K562 (cell line): ENCODE measurements around the gene RTL5. TPM values are rescaled to one million over a fixed set of nuclear protein-coding genes. Genes with fewer than 3 reads are reported as not detected.

Experiments
- ATAC-seq: fragments of 200-7000 bp; cut with Tn5 transposase; 3 replicates; pipeline ENCODE4 v1.9.1; 2020; ENCODE audit warnings: moderate library complexity
- BruUV-seq: library from RNA; stranded (reverse); fragments of 400-500 nt; replicated peaks from 2 replicates; lab custom pipeline; 2021; lab: Mats Ljungman, UMichigan
- CTCF ChIA-PET: fragments of 300-600 bp; formaldehyde crosslinking; extraction: SDS; loops from one replicate; lab custom pipeline; 2021; ENCODE audit warnings: low intra/inter-chr PET ratio; lab: Yijun Ruan, JAX
- POLR2A ChIA-PET: fragments of 300-600, 350-650 bp; sonication (Branson Sonifier 250); formaldehyde crosslinking; extraction: SDS; loops from one replicate; lab custom pipeline; 2021; ENCODE audit warnings: antibody characterized with exemption, inconsistent platforms; lab: Yijun Ruan, JAX
- DNase-seq, 4 experiments: peaks; one replicate each; pipeline versions ENCODE4 v3.0.0 to v3.0.0-alpha.2; 2011 to 2018; ENCODE audit warnings: low spot score in 3 of 4, mixed read lengths in 3 of 4; ENCODE audit errors: extremely low read depth in 1 of 4
- FAIRE-seq: peaks from 2 replicates; lab custom pipeline; 2011; peaks lifted over from hg19 to GRCh38; lab: Jason Lieb, UNC
- H2AFZ ChIP-seq: 2 replicates; pipeline ENCODE4 v1.6.0; 2011; ENCODE audit warnings: low read depth, low read length, control low read depth, inconsistent platforms
- H3K27ac ChIP-seq: fragments of 200-600 bp; 3 replicates; pipeline ENCODE4 v1.8.0; 2011; ENCODE audit warnings: low read depth, mild to moderate bottlenecking, control low read depth, inconsistent platforms, low read length, moderate library complexity, mixed read lengths; ENCODE audit errors: extremely low read depth
- H3K27me3 ChIP-seq, 2 experiments: fragments of 300-600 bp in 1 of 2; 2 replicates in 1 of 2; 3 replicates in 1 of 2; pipeline versions ENCODE4 v1.6.0 to v1.8.0; 2011; ENCODE audit warnings: inconsistent platforms in 2 of 2, low read length in 2 of 2, mild to moderate bottlenecking in 1 of 2, mixed read lengths in 1 of 2, moderate library complexity in 1 of 2; ENCODE audit not compliant: control insufficient read depth in 2 of 2, insufficient read depth in 2 of 2
- H3K36me3 ChIP-seq: fragments of 300-600 bp; 3 replicates; pipeline ENCODE4 v1.8.0; 2011; ENCODE audit warnings: mild to moderate bottlenecking, low read length, inconsistent platforms; ENCODE audit not compliant: control insufficient read depth, insufficient read depth
- H3K4me1 ChIP-seq, 2 experiments: fragments of 200-600 bp in 1 of 2; replicated peaks in 1 of 2; 2 replicates in 1 of 2; 3 replicates in 1 of 2; pipeline versions ENCODE4 v1.5.1 to v1.8.0; 2011; ENCODE audit warnings: inconsistent platforms in 2 of 2, low read length in 2 of 2, mild to moderate bottlenecking in 1 of 2, mixed read lengths in 1 of 2, moderate library complexity in 1 of 2; ENCODE audit not compliant: control insufficient read depth in 2 of 2, insufficient read depth in 2 of 2
- H3K4me2 ChIP-seq: 2 replicates; pipeline ENCODE4 v1.6.1; 2011; ENCODE audit warnings: low read length, control low read depth, inconsistent platforms, mixed read lengths; ENCODE audit not compliant: insufficient read depth
- H3K4me3 ChIP-seq: fragments of 200-600 bp; sonication (generic), shearing (Covaris generic); 2 replicates; pipeline ENCODE4 v1.5.1; 2016; ENCODE audit warnings: control low read depth, inconsistent platforms
- H3K79me2 ChIP-seq: fragments of 200-600 bp; 3 replicates; pipeline ENCODE4 v1.8.0; 2011; ENCODE audit warnings: low read length, inconsistent platforms; ENCODE audit not compliant: control insufficient read depth, insufficient read depth
- H3K9ac ChIP-seq, 2 experiments: 2 replicates each; pipeline versions ENCODE4 v1.6.0 to v1.6.1; 2011; ENCODE audit warnings: low read depth in 2 of 2, low read length in 2 of 2, control low read depth in 1 of 2, inconsistent platforms in 1 of 2, mild to moderate bottlenecking in 1 of 2, mixed read lengths in 1 of 2; ENCODE audit not compliant: insufficient read depth in 1 of 2
- H3K9me1 ChIP-seq: one replicate; pipeline ENCODE4 v1.6.0; 2011; ENCODE audit warnings: inconsistent platforms, mild to moderate bottlenecking, low read length, moderate library complexity; ENCODE audit not compliant: control insufficient read depth, insufficient read depth
- H3K9me3 ChIP-seq: replicated peaks from 2 replicates; pipeline ENCODE4 v1.5.1; 2011; ENCODE audit warnings: low read depth, low read length, inconsistent platforms; ENCODE audit not compliant: control insufficient read depth, insufficient read depth
- H4K20me1 ChIP-seq: replicated peaks from 2 replicates; pipeline ENCODE4 v1.6.1; 2011; ENCODE audit warnings: low read length, inconsistent platforms, mixed read lengths; ENCODE audit not compliant: control insufficient read depth, insufficient read depth
- HDAC8 ChIP-seq: fragments of 450-650 bp; IDR thresholded peaks from 2 replicates; pipeline ENCODE4 v1.6.1; 2016; ENCODE audit warnings: mild to moderate bottlenecking, missing genetic modification characterization, moderate library complexity, missing compliant biosample characterization
- PRMT5 ChIP-seq: sonication (generic); formaldehyde crosslinking; IDR thresholded peaks from 2 replicates; pipeline ENCODE4 v1.5.0; 2020; ENCODE audit warnings: missing genetic modification reagents
- WGBS: fragments of 100-300 bp; shearing (Covaris generic); methylation state at CpG from one replicate; pipeline ENCODE4 v1.1.6; 2016; ENCODE audit warnings: low coverage, mixed read lengths; ENCODE audit not compliant: insufficient coverage; ENCODE audit errors: missing lambda C conversion rate; 5-methylcytosine and 5-hydroxymethylcytosine counted together
- in situ Hi-C: fragments of 300-500 bp; cut with MboI; formaldehyde crosslinking; loops from 4 replicates; pipeline ENCODE4 v1.15.0; 2018; ENCODE audit warnings: inconsistent platforms, mixed read lengths
- intact Hi-C: fragments of 100-400 bp; cut with micrococcal nuclease; formaldehyde crosslinking; loops from 2 replicates; pipeline ENCODE4 v1.14.2; 2022
- polyA plus RNA-seq, 8 experiments: library from polyadenylated mRNA; depleted of rRNA in 4 of 8; stranded (reverse) in 5 of 8; unstranded in 3 of 8; fragments of >200 nt; fragmentation: Nextera tagmentation in 2 of 8; fragmentation: Illumina TruSeq in 1 of 8; extraction: Ambion mirVana in 2 of 8; extraction: Trizol in 1 of 8; gene quantifications; 2 replicates each; pipeline versions ENCODE4 v1.2.1 to v1.2.3, GENCODE V29; 2011 to 2014; ENCODE audit warnings: inconsistent platforms in 1 of 8, missing spikeins in 1 of 8
- total RNA-seq, 7 experiments: library from RNA; depleted of rRNA in 6 of 7; stranded (reverse); fragments of >200 nt in 6 of 7; fragmentation: Illumina TruSeq in 2 of 7; extraction: Trizol in 2 of 7; gene quantifications; 2 replicates each; pipeline versions ENCODE4 v1.2.1 to v1.2.3, GENCODE V29; 2011 to 2021; ENCODE audit warnings: low replicate concordance in 1 of 7
- TF ChIP-seq, protein P1 (sequence below): sonication (generic); formaldehyde crosslinking; IDR thresholded peaks from 2 replicates; pipeline ENCODE4 v1.8.0; 2022; ENCODE audit warnings: missing genetic modification reagents, mild to moderate bottlenecking, borderline replicate concordance
- TF ChIP-seq, protein P2 (sequence below): sonication (generic); formaldehyde crosslinking; IDR thresholded peaks from 2 replicates; pipeline ENCODE4 v1.8.0; 2022; ENCODE audit warnings: mild to moderate bottlenecking, missing genetic modification reagents, borderline replicate concordance
- TF ChIP-seq, protein P3 (sequence below): fragments of 450-650 bp; IDR thresholded peaks from 2 replicates; pipeline ENCODE4 v1.6.1; 2016; ENCODE audit warnings: missing biosample characterization, missing genetic modification characterization

Gene RTL5
- total and polyA plus RNA-seq, 9 of the 15 experiments (the other 6 are each of a cell fraction or from before 2014, with no cell fraction given): 0.03 TPM; not detected in 8

DNA sequence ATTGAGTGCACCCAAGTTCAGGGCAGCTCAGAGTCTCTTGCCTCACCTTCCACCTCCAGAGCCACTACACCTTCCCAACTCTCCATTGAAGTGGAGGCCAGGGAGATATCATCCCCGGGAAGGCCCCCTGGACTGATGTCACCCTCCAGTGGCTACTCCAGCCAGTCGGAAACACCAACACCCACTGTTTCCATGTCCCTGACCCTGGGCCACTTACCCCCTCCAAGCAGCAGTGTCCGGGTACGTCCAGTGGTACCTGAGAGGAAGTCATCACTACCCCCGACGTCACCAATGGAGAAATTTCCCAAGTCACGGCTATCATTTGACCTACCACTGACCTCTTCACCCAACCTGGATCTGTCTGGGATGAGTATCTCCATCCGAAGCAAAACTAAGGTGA is 7.8 kb upstream of the RTL5 start:
- H3K4me2 ChIP-seq: no peak overlapping the region
- no peak overlapping the region for H3K9ac ChIP-seq
- CTCF ChIA-PET: no interaction called here
- no peak overlapping the region for H3K4me3 ChIP-seq
- no peaks in the 10 kb centered on the region for H4K20me1 ChIP-seq
- H3K9me3 ChIP-seq: no peaks in the 10 kb centered on the region
- H3K9me1 ChIP-seq: no peaks in the 10 kb centered on the region
- POLR2A ChIA-PET: no interaction called here
- H2AFZ ChIP-seq: no peak overlapping the region
- no peaks in the 10 kb centered on the region for H3K36me3 ChIP-seq
- FAIRE-seq: no peak
- H3K27ac ChIP-seq: no peak overlapping the region
- H3K4me1 ChIP-seq: no peaks in the 10 kb centered on the region
- intact Hi-C loops: no loop called here
- peaks cover 6 to 45% of the 10 kb centered on the region in 2 experiments; a peak in 3 of 5 replicates for H3K27me3 ChIP-seq
- WGBS: 3% methylated on average over 5 of the region's 8 CpGs
- no TSS peak for BruUV-seq
- TF ChIP-seq, protein P1, sequence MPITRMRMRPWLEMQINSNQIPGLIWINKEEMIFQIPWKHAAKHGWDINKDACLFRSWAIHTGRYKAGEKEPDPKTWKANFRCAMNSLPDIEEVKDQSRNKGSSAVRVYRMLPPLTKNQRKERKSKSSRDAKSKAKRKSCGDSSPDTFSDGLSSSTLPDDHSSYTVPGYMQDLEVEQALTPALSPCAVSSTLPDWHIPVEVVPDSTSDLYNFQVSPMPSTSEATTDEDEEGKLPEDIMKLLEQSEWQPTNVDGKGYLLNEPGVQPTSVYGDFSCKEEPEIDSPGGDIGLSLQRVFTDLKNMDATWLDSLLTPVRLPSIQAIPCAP: no peak
- no peak for TF ChIP-seq HDAC8 (tag)
- TF ChIP-seq, protein P2, sequence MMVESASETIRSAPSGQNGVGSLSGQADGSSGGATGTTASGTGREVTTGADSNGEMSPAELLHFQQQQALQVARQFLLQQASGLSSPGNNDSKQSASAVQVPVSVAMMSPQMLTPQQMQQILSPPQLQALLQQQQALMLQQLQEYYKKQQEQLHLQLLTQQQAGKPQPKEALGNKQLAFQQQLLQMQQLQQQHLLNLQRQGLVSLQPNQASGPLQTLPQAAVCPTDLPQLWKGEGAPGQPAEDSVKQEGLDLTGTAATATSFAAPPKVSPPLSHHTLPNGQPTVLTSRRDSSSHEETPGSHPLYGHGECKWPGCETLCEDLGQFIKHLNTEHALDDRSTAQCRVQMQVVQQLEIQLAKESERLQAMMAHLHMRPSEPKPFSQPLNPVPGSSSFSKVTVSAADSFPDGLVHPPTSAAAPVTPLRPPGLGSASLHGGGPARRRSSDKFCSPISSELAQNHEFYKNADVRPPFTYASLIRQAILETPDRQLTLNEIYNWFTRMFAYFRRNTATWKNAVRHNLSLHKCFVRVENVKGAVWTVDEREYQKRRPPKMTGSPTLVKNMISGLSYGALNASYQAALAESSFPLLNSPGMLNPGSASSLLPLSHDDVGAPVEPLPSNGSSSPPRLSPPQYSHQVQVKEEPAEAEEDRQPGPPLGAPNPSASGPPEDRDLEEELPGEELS (CRISPR knock-in tag): no peak
- no peak for TF ChIP-seq PRMT5 (CRISPR knock-in tag)
- TF ChIP-seq, protein P3, sequence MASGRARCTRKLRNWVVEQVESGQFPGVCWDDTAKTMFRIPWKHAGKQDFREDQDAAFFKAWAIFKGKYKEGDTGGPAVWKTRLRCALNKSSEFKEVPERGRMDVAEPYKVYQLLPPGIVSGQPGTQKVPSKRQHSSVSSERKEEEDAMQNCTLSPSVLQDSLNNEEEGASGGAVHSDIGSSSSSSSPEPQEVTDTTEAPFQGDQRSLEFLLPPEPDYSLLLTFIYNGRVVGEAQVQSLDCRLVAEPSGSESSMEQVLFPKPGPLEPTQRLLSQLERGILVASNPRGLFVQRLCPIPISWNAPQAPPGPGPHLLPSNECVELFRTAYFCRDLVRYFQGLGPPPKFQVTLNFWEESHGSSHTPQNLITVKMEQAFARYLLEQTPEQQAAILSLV (tag): no peak
- TF ChIP-seq, all 486 proteins: peak for 0
- H3K79me2 ChIP-seq: no peaks in the 10 kb centered on the region
- in situ Hi-C loops: no loop called here
- DNase-seq (no peak), ATAC-seq (no peak)
